NOMO-1 (cell line): Measurements from ENCODE around the gene HOXC10.
A peak's percentile ranks its signal among the peaks of the same experiment; 100 is the strongest.

Experiments used
- DNase-seq, 2 experiments: peaks; one replicate each; lab custom pipeline; 2025; ENCODE audit not compliant: unreplicated experiment in 2 of 2; lab: John Stamatoyannopoulos, UW

HOXC10 gene

GRCh38 chr12:54025499-54026405 lies 40.8 kb downstream of the HOXC10 start:
- no peak for DNase-seq

- DNase-seq: peak; percentile 65 to 67
These were observed 41.9 kb downstream of the HOXC10 start for GRCh38 chr12:54026640-54027441.

GRCh38 chr12:54027442-54027786 lies 42.5 kb downstream of the HOXC10 start:
- no peak for DNase-seq

GRCh38 chr12:54028314-54029201 lies 43.6 kb downstream of the HOXC10 start, which contains the start of gene HOXC6:
Gene HOXC6 (plus strand): TSS chr12:54028440. CDS start chr12:54028522, 82 bp downstream.
- peak; percentile 75 to 84 for DNase-seq

- DNase-seq: no peak
These were observed 44.8 kb downstream of the HOXC10 start for GRCh38 chr12:54029529-54030441.

- DNase-seq: no peak
These were observed 45.5 kb downstream of the HOXC10 start for GRCh38 chr12:54030442-54030801.

DNA sequence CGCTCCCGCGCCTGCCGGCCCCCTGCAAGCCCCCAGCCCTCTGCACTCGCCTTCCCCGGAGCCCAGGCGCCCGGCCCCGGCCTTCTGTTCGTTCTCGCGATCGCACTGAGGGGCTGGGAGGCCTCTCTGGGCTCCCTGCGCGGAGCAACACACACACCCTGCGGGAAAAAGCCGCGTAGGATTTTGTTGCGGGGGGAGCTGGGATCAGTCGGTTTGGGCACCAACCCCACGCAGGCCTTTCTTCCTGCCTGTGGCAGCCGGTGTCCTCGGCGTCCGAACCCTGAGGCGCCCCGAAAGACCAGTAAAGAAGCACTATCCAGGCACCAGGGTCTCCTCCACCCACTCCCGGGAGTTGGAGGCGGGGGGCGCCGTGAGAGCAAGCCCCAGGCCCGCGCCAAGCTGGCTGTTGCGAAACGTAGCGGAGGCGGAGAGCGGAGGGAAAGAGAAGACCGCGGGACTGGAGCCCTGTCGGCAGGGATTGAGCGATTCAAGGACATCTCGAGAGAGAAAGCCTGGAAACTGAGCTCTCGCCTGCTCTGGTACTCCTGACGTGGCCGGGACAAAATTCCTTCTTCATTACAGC lies 46.0 kb downstream of the HOXC10 start:
- no peak for DNase-seq

DNA sequence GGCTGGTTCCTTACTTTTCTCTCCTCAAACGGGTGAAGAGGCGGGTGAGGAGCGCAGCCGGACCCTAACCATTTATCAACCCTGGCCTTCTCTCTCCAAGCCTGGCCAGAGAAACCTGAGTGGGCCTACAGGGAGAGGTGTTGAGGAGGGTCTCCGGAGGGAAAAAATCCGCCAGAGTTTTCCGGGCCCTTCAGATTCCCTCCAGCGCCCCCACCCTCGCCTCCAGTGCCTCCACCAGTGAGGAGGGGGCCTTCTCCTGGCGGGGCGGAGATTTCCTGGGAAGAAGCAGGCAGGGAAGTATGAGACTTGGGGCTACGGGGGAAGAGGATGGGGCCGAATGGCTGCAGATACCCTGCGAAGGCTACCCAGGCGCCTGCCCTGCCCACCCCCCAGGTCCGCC lies 46.5 kb downstream of the HOXC10 start:
- no peak for DNase-seq

DNA sequence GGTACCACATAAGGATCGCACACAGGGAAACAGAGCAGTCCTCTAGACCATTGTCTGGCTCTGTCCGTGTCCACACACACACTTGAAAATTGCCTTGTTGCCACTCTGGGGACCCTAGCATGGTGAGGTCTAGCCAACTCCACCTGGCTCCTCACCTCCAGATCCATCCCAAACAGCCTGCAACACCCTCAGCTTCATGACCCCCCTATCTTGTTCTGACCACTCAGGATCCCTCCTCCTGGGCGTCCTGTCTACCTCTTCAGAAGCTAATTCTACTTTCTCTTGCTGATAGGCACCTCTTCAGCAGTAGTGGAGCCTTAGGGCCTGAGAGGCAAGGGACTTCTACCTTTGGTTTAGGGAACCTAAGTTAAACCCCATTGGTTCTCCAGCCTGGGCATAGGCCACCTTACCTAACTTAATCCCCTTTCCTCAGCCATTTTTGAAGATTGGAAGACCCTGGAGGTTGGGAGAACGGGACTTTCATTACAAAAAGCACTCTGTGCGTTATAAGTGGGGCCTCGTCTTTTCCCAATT lies 47.2 kb downstream of the HOXC10 start:
- DNase-seq: no peak

DNA sequence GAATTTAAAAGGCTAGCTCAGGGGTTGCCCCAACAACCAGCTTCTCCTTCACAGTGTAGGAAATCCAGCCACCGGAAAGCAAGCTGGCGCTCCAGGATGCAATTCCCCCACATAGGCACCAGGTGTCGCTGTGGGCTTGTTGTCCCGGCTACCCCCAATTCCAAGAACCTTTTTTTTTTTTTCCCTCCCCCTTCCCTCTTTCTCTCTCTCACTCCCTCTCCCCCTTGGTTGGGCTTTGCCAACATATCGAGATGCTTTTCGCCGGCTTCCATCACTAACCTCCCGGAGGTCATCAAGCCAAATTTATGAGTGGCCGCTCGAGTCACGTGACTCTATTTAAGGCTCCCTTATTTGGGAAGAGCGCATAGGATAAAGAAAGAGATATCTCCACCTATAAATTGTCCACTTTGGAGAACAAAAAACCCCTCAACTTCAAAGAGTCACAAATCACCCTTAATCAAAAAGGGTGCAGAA lies 47.7 kb downstream of the HOXC10 start, which contains the start of gene HOXC5:
Gene HOXC5 (plus strand): TSS at position 424 of the 474 bp plus-strand sequence. CDS start 73 bp downstream, outside the sequence.
- peak; percentile 60 to 62 for DNase-seq

GRCh38 chr12:54033106-54033979 lies 48.4 kb downstream of the HOXC10 start:
- peak in 1 of 2 experiments; percentile 31 for DNase-seq

DNA sequence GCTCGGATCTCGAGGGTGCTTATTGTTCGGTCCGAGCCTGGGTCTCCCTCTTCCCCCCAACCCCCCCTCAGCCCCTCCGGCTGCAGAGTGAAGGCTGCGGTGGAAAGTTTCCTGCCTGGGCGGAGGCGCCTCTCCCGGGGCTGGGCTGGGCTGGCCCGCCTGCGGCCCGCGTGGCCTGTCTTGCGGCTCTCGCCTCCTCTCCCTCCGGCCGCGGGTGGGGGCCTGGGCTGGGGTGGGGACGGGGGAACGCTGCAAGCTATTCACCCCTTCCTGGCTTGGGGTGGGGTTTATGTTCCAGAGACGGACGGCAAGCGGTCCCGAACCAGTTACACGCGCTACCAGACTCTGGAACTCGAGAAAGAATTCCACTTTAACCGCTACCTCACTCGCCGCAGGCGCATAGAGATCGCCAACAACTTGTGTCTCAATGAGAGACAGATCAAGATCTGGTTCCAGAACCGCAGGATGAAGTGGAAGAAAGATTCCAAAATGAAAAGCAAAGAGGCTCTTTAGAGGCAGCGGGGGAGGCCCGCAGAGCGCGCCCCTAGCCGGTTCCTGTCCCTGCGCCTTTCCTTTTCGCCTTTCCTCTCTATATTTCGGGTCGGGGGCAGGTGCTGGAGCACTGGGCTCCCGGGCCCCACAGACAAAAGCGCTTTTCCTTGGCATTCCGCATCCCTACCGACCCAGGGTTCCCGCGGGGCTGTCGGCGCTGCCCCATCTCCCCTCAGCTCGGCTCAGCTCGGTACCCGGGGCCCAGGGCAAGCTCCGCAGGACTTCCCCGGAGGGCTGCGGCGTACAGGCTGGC lies 49.2 kb downstream of the HOXC10 start:
- DNase-seq: no peak

GRCh38 chr12:54034785-54035310 lies 49.9 kb downstream of the HOXC10 start:
- DNase-seq: no peak

GRCh38 chr12:54035568-54036264 lies 50.8 kb downstream of the HOXC10 start:
- no peak for DNase-seq

DNA sequence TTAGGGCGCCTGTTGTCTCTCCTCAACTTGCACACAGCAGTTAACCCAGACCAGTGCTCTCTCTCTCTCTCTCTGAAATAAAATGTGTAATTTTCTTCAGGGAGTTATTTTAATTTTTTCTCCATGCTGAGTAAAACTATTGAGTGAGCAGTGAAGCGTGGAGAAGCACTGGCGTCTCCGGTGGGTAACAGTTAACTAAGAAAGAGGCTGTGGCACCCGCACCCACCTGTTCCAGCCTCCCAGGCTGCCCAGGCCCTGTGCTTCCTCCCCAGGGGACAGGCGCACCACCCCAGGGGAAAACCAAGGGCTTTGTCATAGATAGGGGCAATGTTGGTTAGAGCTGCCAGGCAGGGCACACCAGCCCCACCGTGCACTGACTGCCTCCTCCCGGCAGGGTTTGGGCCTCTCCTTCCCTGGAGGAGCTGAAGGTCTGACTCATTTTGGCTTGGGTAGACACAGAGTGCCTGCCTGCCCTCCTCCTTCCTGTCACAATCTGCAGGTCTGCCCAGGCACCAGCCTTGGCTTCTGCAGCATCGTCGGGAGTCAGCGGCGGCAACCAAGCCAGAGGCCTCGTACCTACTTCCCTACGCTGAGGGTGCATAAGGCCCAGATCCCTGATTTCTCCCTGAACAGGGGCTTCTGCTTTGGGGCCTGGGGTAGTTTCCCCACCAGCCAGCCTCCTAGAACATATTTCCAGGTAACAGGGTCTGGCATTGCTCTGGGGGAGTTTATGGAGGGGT lies 51.8 kb downstream of the HOXC10 start:
- DNase-seq: no peak
